Measurements from ENCODE around the gene ZDHHC22. TPM values are rescaled to one million over a fixed set of nuclear protein-coding genes. Genes with fewer than 3 reads are reported as not detected.

The ZDHHC22 gene
- total RNA-seq, 1 donor: not detected

DNA sequence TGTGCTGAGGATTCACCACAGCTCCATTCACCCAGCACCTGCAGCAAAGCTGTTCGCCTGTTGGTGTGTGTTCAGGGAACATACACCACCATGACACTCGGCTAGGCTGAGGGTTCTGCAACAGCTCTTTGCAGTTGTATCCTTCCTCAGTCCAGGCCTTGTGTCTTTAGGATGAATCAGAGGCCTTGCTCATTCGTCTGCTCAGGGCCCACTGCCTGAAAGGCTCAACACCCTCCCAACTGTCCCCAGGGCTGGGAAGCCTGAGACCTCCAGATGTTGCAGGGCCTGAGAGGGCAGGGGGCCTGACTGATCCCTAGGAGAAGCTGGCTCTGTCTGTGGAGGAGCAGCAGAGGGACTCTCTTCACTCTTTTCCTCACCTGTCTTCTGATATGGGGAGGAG is 11.2 kb downstream of the ZDHHC22 start:
- DNase-seq (ENCODE audit: low read depth): no peak
- no peak overlapping the region for H3K4me3 ChIP-seq (ENCODE audit: low read depth, low read length)
- TF ChIP-seq CTCF (IDR thresholded peaks at IDR 0.05; ENCODE audit: insufficient read depth, low read length): no peak

- DNase-seq (ENCODE audit: low read depth): peak; percentile 22
- no peak for TF ChIP-seq CTCF (IDR thresholded peaks at IDR 0.05; ENCODE audit: insufficient read depth, low read length)
- H3K4me3 ChIP-seq (ENCODE audit: low read depth, low read length): no peak overlapping the region
Measured at GRCh38 chr14:77128414-77128891, 13.1 kb downstream of the ZDHHC22 start.

- no peak for TF ChIP-seq CTCF (IDR thresholded peaks at IDR 0.05; ENCODE audit: insufficient read depth, low read length)
- H3K4me3 ChIP-seq (ENCODE audit: low read depth, low read length): no peak overlapping the region
- no peak for DNase-seq (ENCODE audit: low read depth)
Measured at GRCh38 chr14:77126461-77126990, 15.1 kb downstream of the ZDHHC22 start.

GRCh38 chr14:77125823-77126325 is 15.7 kb downstream of the ZDHHC22 start:
- no peak for DNase-seq (ENCODE audit: low read depth)
- H3K4me3 ChIP-seq (ENCODE audit: low read depth, low read length): no peak overlapping the region
- TF ChIP-seq CTCF (IDR thresholded peaks at IDR 0.05; ENCODE audit: insufficient read depth, low read length): no peak

DNA sequence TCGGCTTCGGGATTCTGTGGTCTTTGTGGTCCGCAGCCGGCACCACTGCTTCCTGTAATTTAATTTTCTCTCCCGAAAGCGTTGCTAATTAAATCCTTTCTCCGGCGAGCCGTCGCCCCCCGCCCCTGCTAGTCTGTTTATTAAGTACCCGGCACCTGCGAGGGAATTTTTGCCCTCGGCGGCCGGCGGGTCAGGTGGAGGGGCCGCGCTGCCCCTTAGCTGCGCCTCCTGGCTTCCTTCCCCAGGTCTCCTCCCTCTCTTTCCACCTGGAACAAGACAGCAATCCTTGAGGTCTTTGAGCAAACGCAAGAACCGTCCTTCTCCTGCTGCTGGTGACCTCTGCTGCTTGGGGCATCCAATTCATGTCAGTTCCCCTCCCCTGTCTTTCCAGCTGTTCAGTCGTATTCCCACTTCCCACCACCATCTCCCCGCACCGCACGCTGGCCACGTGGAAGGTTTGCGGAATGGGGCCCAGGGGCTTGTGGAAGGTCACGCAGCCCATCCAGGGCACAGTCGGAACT is 16.2 kb downstream of the ZDHHC22 start:
- H3K4me3 ChIP-seq (ENCODE audit: low read depth, low read length): peak overlapping the region; percentile 17
- no peak for DNase-seq (ENCODE audit: low read depth)
- TF ChIP-seq CTCF (IDR thresholded peaks at IDR 0.05; ENCODE audit: insufficient read depth, low read length): no peak

DNA sequence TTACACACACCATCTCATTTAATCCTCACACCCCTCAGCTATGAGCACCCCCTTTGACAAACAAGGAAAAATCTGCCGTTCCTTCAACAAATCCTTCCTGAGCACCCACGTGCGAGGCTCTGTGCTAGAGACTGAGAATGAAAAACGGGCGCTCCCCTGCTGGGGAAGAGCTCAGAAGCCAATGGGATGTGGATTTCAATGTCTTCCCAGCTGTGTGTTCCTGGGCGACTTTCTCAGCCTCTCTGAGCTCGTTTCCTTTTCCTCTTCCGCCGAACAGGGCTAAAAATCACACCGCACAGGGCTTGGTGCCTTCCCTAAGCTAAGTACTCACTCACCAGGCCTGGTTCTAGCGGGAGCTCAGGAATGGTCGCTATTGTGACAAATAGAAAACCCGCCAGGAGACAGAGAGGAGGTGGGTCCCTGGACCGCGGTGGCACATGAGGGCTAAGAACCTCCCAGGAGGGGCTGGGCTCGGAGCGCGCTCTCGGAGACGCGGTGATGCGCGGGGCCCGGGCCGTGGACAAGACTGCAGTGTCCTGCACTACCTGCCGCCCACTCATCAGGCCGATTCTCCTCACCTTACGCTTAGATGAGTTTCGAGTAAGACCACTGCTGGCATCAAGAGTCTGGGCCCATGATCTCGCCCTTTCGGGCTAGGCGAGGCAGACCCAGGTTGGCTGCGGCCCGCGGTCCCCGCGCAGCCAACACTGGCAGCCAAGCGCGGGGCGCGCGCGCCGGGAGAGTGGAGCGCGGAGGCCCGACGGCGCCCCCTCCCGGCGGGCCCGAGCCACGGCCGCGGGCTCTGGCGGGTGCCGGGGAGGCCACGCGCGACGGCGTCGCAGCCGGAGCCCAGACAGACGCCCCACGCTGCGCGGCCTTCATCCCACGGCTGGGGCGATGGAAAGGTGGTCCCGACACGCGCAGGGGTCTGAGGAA is 17.0 kb downstream of the ZDHHC22 start:
- peak overlapping the region; percentile 62 for H3K4me3 ChIP-seq (ENCODE audit: low read depth, low read length)
- no peak for TF ChIP-seq CTCF (IDR thresholded peaks at IDR 0.05; ENCODE audit: insufficient read depth, low read length)
- DNase-seq (ENCODE audit: low read depth): peak; percentile 28

Data from fibroblast of the aortic adventitia (primary cell).